GF-D8 (cell line): Measurements from ENCODE around the gene OR5AS1.
"Not testable (repeated sequence)": the region's sequence is repeated elsewhere in the genome, so short reads cannot be mapped to it uniquely, and the experiment has no call there.

Source experiments
- DNase-seq: peaks from one replicate; lab custom pipeline; 2025; lab: John Stamatoyannopoulos, UW

The OR5AS1 gene

GRCh38 chr11:56027354-56027753 lies at the start of gene OR5AS1:
Gene OR5AS1, plus strand, starts transcription at chr11:56027654. Its CDS starts 2,765 bp downstream, at chr11:56030419.
- no peak for DNase-seq

DNA sequence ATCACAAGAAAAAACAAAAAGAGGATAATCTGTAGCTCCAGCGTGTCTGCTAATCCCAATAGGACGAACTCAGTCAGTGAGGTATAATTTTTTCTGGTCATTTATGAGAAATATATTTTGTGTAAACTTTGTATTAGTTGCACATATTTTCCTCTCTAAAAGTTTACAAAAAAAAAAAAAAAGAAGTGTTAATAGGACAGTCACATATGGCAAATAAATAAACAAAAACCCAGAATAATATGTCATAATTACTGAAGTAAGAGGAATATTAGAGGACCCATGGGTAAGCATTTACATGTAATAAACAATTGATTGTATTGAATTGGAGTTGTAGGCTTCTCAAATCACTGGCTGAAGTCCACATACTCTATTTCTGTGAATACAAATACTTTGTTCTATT lies 32.9 kb upstream of the OR5AS1 start, which contains the start of gene OR5F1:
Gene OR5F1, minus strand, starts transcription at position 101 of the 400 bp plus-strand sequence. Its CDS starts 0 bp downstream, at position 101.
- DNase-seq = no peak

DNA sequence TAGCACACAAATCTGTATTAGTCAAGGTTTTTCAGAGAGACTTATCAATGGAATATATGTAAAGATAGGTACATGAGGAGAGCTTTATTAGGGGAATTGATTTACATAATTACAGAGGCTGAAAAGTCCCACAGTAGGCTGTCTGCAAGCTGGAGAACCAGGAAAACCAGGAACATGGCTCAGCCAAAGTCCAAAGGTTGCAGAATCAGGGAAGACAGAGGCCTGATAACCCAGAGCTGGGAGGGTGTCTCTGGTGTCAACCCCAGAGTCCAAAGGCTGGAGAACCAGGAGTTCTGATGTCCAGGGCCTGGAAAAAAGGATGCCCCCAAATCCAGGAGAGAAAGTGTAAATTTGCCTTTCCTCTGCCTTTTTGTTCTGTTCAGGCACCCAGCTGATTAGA lies 16.7 kb upstream of the OR5AS1 start:
- no peak for DNase-seq

DNA sequence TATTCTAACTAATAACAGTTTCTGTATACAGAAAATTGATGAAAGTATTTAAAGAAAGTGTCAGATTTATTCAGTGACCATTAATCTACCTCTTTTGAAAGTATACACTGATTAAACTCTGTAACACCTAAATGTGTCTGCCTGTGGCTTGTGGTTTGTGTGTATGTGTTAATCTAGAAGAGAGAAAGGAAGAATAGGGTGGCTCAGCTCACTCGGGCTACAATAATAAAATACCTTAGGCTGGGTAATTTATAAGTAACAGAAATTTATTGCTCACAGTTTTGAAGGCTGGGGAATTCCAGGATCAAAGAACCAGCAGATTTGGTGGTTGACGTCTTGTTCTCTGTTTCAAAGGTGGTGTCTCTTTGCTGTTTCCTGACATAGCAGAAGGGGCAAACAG lies 13.6 kb upstream of the OR5AS1 start:
- DNase-seq = no peak

- DNase-seq = no peak
These were observed 18.1 kb downstream of the OR5AS1 start for GRCh38 chr11:56045538-56045937.

DNA sequence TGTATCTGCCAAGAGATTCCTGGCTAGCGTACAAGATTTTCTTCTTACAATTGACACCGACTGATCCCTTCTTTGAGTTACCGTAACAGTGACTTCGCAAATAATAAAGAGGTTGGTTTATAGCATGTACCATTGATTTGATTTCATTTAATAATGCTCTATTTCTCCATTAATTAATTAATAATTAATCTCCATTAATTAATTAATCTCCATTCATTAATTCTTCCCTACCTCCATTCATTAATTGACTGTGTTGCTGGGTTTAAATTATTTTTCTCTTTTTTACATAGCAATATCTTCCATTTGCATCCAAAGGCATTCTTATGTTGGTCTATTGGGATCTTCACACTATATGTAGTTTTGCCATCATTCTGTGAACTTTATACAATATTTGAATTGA lies 21.0 kb downstream of the OR5AS1 start:
- DNase-seq = no peak

DNA sequence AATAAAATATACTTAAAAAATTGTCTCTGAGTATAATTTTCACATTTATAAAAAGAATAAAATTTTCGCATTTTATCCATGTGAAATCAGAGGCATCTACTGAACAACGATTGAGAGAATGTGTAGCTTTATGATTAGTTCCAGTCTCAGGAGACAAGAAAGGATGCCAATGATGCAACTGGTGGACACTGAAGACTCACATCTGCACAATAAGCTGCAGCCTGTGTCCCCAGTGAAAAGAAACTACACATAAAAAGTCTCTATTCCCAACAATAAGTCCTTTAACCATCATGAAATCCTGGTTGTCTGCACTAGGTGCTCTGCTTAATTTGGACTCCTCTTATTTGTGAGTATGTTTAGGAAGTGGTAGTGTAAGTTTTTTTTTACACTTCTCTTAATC lies 22.0 kb downstream of the OR5AS1 start:
- DNase-seq = no peak

DNA sequence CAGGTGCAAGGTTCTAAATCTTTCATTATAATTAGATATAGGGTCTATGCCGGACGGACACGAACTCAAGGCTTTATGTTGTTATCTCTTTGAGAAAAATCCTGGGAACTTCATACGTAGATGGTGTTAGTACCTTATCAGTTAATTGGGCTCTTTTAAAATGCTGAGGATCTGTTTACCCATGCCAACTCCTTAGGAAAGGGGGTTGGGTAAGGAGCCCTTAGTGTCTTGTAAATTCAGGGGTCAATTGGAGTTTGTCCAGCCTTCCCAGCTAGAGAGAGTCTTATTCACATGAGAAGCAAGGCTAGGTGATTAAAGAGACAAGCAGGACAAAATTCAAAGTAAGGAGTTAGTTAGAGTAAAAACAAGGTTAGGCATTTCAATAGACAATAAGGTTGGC lies 28.9 kb downstream of the OR5AS1 start:
- not testable (repeated sequence) for DNase-seq

DNA sequence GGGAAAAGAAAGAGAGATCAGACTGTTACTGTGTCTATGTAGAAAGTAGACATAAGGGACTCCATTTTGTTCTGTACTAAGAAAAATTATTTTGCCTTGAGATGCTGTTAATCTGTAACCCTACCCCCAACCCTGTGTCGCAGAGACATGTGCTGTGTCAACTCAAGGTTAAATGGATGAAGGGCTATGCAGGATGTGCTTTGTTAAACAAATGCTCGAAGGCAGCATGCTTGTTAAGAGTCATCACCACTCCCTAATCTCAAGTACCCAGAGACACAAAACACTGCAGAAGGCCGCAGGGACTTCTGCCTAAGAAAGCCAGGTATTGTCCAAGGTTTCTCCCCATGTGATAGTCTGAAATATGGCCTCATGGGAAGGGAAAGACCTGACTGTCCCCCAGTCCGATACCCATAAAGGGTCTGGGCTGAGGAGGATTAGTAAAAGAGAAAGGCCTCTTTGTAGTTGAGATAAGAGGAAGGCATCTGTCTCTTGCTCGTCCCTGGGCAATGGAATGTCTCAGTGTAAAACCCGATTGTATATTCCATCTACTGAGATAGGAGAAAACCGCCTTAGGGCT lies 30.3 kb downstream of the OR5AS1 start:
- DNase-seq = not testable (repeated sequence)

GRCh38 chr11:56058260-56058780 lies 30.9 kb downstream of the OR5AS1 start:
- not testable (repeated sequence) for DNase-seq

DNA sequence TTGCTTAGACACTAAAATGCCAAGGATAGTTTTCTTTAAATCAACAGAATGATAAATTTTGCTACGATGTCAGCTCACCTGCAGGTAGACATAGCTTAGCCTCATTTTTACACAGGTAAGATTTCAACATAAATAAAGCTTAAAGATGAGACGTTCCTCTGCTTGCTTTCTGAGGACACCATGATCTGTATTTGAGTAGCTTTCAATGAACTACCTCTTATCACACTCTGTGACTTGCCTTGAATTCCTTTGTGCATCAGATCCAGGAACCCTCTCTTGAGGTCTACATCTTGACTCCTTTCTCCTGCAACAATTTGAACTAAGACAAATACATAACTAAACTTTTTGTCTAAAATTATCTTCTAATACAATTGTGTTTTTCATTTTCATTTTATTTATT lies 39.5 kb downstream of the OR5AS1 start:
- DNase-seq = no peak
